ENCODE measurements around the gene SIAH2. TPM values are rescaled to one million over a fixed set of nuclear protein-coding genes. Genes with fewer than 3 reads are reported as not detected.

SIAH2 gene
- polyA plus RNA-seq, 3 donors = 24.6 to 43.5 (median 28.2) TPM

DNA sequence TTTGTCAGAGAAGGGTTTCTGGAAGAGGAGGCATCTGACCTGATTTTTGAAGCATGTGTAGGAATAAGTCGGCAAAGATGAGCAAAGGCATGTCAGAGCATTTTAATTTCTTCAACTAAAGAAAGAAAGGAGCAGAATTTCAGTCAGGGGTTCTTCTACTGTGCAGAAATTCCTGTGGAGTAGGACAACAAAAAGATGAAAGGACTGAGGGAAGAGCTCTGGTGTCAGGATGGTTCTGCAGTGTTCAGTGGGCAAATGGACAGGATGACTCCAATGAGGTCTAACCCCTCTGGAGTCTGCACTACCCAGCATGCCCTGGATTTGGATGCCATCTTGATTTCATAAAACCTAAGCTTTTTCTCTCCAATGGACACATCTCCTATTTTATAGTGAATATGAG lies 47.7 kb upstream of the SIAH2 start:
- H3K4me3 ChIP-seq (replicated peaks in 1 of 3; ENCODE audit: low read depth in 2 of 3, low read length in 3 of 3) = no peak overlapping the region
- TF ChIP-seq, protein P1, sequence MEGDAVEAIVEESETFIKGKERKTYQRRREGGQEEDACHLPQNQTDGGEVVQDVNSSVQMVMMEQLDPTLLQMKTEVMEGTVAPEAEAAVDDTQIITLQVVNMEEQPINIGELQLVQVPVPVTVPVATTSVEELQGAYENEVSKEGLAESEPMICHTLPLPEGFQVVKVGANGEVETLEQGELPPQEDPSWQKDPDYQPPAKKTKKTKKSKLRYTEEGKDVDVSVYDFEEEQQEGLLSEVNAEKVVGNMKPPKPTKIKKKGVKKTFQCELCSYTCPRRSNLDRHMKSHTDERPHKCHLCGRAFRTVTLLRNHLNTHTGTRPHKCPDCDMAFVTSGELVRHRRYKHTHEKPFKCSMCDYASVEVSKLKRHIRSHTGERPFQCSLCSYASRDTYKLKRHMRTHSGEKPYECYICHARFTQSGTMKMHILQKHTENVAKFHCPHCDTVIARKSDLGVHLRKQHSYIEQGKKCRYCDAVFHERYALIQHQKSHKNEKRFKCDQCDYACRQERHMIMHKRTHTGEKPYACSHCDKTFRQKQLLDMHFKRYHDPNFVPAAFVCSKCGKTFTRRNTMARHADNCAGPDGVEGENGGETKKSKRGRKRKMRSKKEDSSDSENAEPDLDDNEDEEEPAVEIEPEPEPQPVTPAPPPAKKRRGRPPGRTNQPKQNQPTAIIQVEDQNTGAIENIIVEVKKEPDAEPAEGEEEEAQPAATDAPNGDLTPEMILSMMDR (IDR thresholded peaks at IDR 0.05) = no peak
- peaks cover 1 to 6% (median 2%) of the 10 kb centered on the region in 3 donors for H3K27me3 Mint-ChIP-seq (ENCODE audit: low read depth in 3 of 3)
- no peaks in the 10 kb centered on the region for H3K36me3 Mint-ChIP-seq
- no peaks in the 10 kb centered on the region for H3K4me1 ChIP-seq (ENCODE audit: control insufficient read depth in 1 of 2, insufficient read depth in 2 of 2, low read length in 2 of 2)
- peaks cover 0 to 1% (median 0%) of the 10 kb centered on the region in 7 donors for H3K9me3 Mint-ChIP-seq
- H3K27ac Mint-ChIP-seq = no peak overlapping the region
- H3K27ac ChIP-seq (ENCODE audit: low read depth in 1 of 2, low read length in 2 of 2) = no peak overlapping the region
- no peak overlapping the region for H3K4me2 ChIP-seq (replicated peaks; ENCODE audit: extremely low read depth, low read length, poor library complexity, severe bottlenecking)
- no peak overlapping the region for H3K4me3 Mint-ChIP-seq
- H3K9ac ChIP-seq (ENCODE audit: insufficient read depth, low read length, poor library complexity, severe bottlenecking) = no peak overlapping the region
- no peaks in the 10 kb centered on the region for H3K79me2 ChIP-seq (ENCODE audit: insufficient read depth, low read length)
- no peaks in the 10 kb centered on the region for H4K20me1 ChIP-seq (ENCODE audit: insufficient read depth, low read length)
- no peak overlapping the region for H2AFZ ChIP-seq (ENCODE audit: insufficient read depth, low read depth, low read length, poor library complexity, severe bottlenecking)
- no peaks in the 10 kb centered on the region for H3K27me3 ChIP-seq (ENCODE audit: control insufficient read depth in 2 of 2, insufficient read depth in 2 of 2, low read length in 2 of 2)
- 80% methylated on average over 1 of the region's 1 CpG for WGBS (ENCODE audit: insufficient coverage)
- H3K9me3 ChIP-seq (replicated peaks in 1 of 2; ENCODE audit: control insufficient read depth in 1 of 2, insufficient read depth in 1 of 2, low read length in 2 of 2) = no peaks in the 10 kb centered on the region
- intact Hi-C loops (cut with micrococcal nuclease) = no loop called here
- H3K4me1 Mint-ChIP-seq = no peaks in the 10 kb centered on the region
- no peak for DNase-seq
- no peaks in the 10 kb centered on the region for H3K36me3 ChIP-seq (replicated peaks in 1 of 2; ENCODE audit: control insufficient read depth in 1 of 2, insufficient read depth in 2 of 2, low read length in 2 of 2)

DNA sequence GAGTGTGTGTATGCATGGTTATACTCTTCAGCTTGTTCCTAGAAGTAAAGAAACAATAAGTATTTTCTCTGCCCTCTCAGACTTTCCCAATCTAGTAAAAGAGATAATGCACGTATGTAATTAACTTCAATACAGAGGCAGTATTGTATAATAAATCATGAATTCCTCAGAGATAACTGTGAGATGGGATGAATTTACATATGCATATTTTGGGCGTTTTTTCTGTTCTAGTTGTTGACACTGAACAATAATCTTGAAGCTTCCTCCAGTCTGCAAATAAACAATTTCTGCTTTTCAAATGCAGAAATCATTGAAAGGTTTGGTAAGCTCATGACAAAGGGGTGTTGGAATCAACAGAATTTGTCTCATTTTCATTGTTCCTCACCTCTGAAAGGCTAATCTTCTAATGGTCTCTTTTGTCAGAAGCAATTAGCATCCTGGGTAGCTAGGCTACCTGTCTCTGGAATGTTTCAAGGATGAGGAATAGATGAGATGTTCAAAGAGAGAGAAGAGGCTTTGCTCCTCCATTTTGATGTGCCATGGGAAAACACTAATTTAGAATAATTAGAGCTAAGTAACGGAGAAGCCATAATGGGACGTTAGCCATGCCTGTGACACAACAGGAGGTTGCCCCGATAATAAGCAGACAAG lies 43.3 kb upstream of the SIAH2 start:
- Histone ChIP-seq H3K27ac (ENCODE audit: low read depth in 1 of 2, low read length in 2 of 2) (no peak overlapping the region), H3K4me1 (ENCODE audit: control insufficient read depth in 1 of 2, insufficient read depth in 2 of 2, low read length in 2 of 2) (no peaks in the 10 kb centered on the region), H2AFZ (ENCODE audit: insufficient read depth, low read depth, low read length, poor library complexity, severe bottlenecking) (no peak overlapping the region), H3K79me2 (ENCODE audit: insufficient read depth, low read length) (no peaks in the 10 kb centered on the region), H4K20me1 (ENCODE audit: insufficient read depth, low read length) (no peaks in the 10 kb centered on the region), H3K27me3 (ENCODE audit: control insufficient read depth in 2 of 2, insufficient read depth in 2 of 2, low read length in 2 of 2) (no peaks in the 10 kb centered on the region), H3K4me2 (replicated peaks; ENCODE audit: extremely low read depth, low read length, poor library complexity, severe bottlenecking) (no peak overlapping the region), H3K36me3 (replicated peaks in 1 of 2; ENCODE audit: control insufficient read depth in 1 of 2, insufficient read depth in 2 of 2, low read length in 2 of 2) (no peaks in the 10 kb centered on the region), H3K4me3 (replicated peaks in 1 of 3; ENCODE audit: low read depth in 2 of 3, low read length in 3 of 3) (no peak overlapping the region), H3K9me3 (replicated peaks in 1 of 2; ENCODE audit: control insufficient read depth in 1 of 2, insufficient read depth in 1 of 2, low read length in 2 of 2) (no peaks in the 10 kb centered on the region), H3K9ac (ENCODE audit: insufficient read depth, low read length, poor library complexity, severe bottlenecking) (no peak overlapping the region)
- DNase-seq = no peak
- Mint-ChIP-seq H3K9me3 (peaks cover 0 to 6% (median 0%) of the 10 kb centered on the region in 7 donors), H3K4me1 (no peaks in the 10 kb centered on the region), H3K27ac (no peak overlapping the region), H3K27me3 (ENCODE audit: low read depth in 3 of 3) (peaks cover 1 to 2% (median 1%) of the 10 kb centered on the region in 3 donors), H3K4me3 (no peak overlapping the region), H3K36me3 (no peaks in the 10 kb centered on the region)
- WGBS (ENCODE audit: insufficient coverage) = 100% methylated on average over 2 of the region's 5 CpGs
- intact Hi-C loops (cut with micrococcal nuclease) = no loop called here
- TF ChIP-seq, protein P1 (IDR thresholded peaks at IDR 0.05) = no peak

Data from CD14-positive monocyte (primary cell).